BLaER1 treated with 17β-estradiol and CSF1 and Interleukin-3, amounts not matched to agents 10 nM and 100 nM (cell line): ENCODE data around the gene PFDN2.

Experiments
- H3K27ac ChIP-seq, 11 experiments: shearing (Covaris generic); formaldehyde crosslinking; 2 replicates each; pipeline ENCODE4 v1.8.1; 2022
- H3K27me3 ChIP-seq, 11 experiments: shearing (Covaris generic); formaldehyde crosslinking; 2 replicates each; pipeline ENCODE4 v1.8.1; 2022
- H3K36me3 ChIP-seq, 11 experiments: shearing (Covaris generic); formaldehyde crosslinking; 2 replicates each; pipeline ENCODE4 v1.8.1; 2022
- H3K4me1 ChIP-seq, 10 experiments: shearing (Covaris generic); formaldehyde crosslinking; 2 replicates each; pipeline ENCODE4 v1.8.1; 2022
- H3K4me2 ChIP-seq, 11 experiments: shearing (Covaris generic); formaldehyde crosslinking; 2 replicates each; pipeline ENCODE4 v1.8.1; 2022
- H3K4me3 ChIP-seq, 10 experiments: shearing (Covaris generic); formaldehyde crosslinking; 2 replicates each; pipeline ENCODE4 v1.8.1; 2022
- H3K9ac ChIP-seq, 11 experiments: shearing (Covaris generic); formaldehyde crosslinking; 2 replicates each; pipeline ENCODE4 v1.8.1; 2022
- H3K9me3 ChIP-seq, 11 experiments: shearing (Covaris generic); formaldehyde crosslinking; replicated peaks in 1 of 11; 2 replicates each; pipeline ENCODE4 v1.8.1; 2022
- H4K20me1 ChIP-seq, 11 experiments: shearing (Covaris generic); formaldehyde crosslinking; 2 replicates each; pipeline ENCODE4 v1.8.1; 2022
- Cebpa-rat ChIP-seq, 11 experiments: shearing (Covaris generic); IDR thresholded peaks; 2 replicates each; pipeline ENCODE4 v1.8.1; 2022

PFDN2 gene

GRCh38 chr1:161161652-161162051, 43.8 kb upstream of the PFDN2 start:
- peaks cover 36 to 68% (median 49%) of the 10 kb centered on the region in 10 experiments for H3K4me1 ChIP-seq
- H3K9me3 ChIP-seq, result no peaks in the 10 kb centered on the region
- H3K27ac ChIP-seq, result no peak overlapping the region
- H3K9ac ChIP-seq, result 0 out of 22 replicates have a peak overlapping the region, but pooled peaks of 3 of the 11 experiments have one; percentile 9 to 93 (median 28)
- H3K36me3 ChIP-seq, result peaks cover 42 to 72% (median 64%) of the 10 kb centered on the region in 11 experiments
- H3K4me3 ChIP-seq, result no peak overlapping the region
- no peaks in the 10 kb centered on the region for H3K27me3 ChIP-seq
- H3K4me2 ChIP-seq, result peak overlapping the region in 3 of 11 experiments; percentile 9 to 91 (median 10); a peak in 2 of 22 replicates
- TF ChIP-seq Cebpa-rat (IDR thresholded peaks at IDR 0.05), result no peak
- H4K20me1 ChIP-seq, result no peaks in the 10 kb centered on the region

DNA sequence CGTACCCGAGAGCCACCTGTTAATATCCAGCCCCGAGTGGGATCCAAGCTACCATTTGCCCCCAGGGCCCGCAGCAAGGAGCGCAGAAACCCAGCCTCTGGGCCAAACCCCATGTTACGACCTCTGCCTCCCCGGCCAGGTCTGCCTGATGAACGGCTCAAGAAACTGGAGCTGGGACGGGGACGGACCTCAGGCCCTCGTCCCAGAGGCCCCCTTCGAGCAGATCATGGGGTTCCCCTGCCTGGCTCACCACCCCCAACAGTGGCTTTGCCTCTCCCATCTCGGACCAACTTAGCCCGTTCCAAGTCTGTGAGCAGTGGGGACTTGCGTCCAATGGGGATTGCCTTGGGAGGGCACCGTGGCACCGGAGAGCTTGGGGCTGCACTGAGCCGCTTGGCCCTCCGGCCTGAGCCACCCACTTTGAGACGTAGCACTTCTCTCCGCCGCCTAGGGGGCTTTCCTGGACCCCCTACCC, 42.9 kb upstream of the PFDN2 start:
- no peaks in the 10 kb centered on the region for H3K9me3 ChIP-seq
- peak overlapping the region in 5 of 10 experiments; percentile 74 to 91 (median 79); a peak in 10 of 20 replicates for H3K4me3 ChIP-seq
- no peaks in the 10 kb centered on the region for H3K27me3 ChIP-seq
- H3K27ac ChIP-seq, result peak overlapping the region in 5 of 11 experiments; percentile 81 to 93 (median 87); a peak in 4 of 22 replicates
- peaks cover 42 to 75% (median 67%) of the 10 kb centered on the region in 11 experiments for H3K36me3 ChIP-seq
- H3K9ac ChIP-seq, result peak overlapping the region; percentile 21 to 97 (median 91); a peak in 13 of 22 replicates
- no peak for TF ChIP-seq Cebpa-rat (IDR thresholded peaks at IDR 0.05)
- peaks cover 36 to 70% (median 50%) of the 10 kb centered on the region in 10 experiments for H3K4me1 ChIP-seq
- H3K4me2 ChIP-seq, result peak overlapping the region; percentile 80 to 97 (median 92)
- no peaks in the 10 kb centered on the region for H4K20me1 ChIP-seq

- Histone ChIP-seq H3K9ac (peak overlapping the region; percentile 85 to 97 (median 92)), H3K4me1 (peaks cover 36 to 70% (median 50%) of the 10 kb centered on the region in 10 experiments), H3K27ac (peak overlapping the region; percentile 73 to 93 (median 87)), H3K4me2 (peak overlapping the region; percentile 80 to 97 (median 92)), H3K27me3 (no peaks in the 10 kb centered on the region), H3K9me3 (no peaks in the 10 kb centered on the region), H3K36me3 (peaks cover 42 to 75% (median 66%) of the 10 kb centered on the region in 11 experiments), H3K4me3 (peak overlapping the region; percentile 74 to 92 (median 81)), H4K20me1 (no peaks in the 10 kb centered on the region)
- no peak for TF ChIP-seq Cebpa-rat (IDR thresholded peaks at IDR 0.05)
Observed at GRCh38 chr1:161159913-161160243, 42.0 kb upstream of the PFDN2 start.

DNA sequence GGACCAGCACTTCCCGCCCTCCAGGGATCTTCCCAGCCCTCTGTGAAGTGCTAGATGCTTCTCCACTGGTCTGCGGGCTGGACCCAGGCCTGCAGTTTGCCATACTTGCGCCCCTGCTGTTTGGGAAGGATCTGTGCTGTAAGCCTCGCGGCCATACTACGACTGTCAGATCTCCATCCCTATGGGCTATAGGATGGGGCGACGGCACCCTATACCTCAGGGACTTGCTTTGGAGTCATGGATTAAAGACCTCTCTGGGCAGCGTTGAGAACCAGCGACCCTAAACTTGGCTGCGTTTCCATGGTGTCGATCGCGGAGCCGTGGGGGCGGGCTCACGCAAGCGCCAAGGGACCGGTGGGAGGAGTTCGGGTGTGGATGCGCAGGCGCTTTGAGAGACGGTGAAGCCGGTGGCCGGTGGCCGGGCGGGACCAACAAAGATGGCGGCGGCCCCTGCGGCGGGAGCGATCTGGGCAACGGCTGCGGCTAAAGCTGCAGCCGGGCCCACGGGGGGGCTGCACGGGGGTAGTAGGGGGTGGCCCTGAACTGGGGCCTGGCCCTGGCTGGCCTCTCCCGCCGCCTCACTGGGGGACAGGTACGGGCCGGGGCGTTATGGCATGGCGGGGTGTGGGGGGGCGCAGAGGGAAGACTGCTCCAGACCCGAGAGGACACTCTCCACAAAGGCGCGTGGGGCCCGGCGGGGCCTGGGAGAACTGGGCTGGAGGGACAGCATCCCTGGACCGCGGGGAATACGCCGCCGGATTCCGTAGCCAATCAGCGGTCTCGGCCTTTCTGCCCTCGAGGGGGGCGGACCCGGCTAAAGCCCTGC, 41.5 kb upstream of the PFDN2 start, which contains the start of gene USP21:
Gene USP21 (plus strand): TSS at position 414 of the 826 bp plus-strand sequence. CDS start 1,141 bp downstream, outside the sequence.
- H3K36me3 ChIP-seq, result peaks cover 40 to 69% (median 60%) of the 10 kb centered on the region in 11 experiments

DNA sequence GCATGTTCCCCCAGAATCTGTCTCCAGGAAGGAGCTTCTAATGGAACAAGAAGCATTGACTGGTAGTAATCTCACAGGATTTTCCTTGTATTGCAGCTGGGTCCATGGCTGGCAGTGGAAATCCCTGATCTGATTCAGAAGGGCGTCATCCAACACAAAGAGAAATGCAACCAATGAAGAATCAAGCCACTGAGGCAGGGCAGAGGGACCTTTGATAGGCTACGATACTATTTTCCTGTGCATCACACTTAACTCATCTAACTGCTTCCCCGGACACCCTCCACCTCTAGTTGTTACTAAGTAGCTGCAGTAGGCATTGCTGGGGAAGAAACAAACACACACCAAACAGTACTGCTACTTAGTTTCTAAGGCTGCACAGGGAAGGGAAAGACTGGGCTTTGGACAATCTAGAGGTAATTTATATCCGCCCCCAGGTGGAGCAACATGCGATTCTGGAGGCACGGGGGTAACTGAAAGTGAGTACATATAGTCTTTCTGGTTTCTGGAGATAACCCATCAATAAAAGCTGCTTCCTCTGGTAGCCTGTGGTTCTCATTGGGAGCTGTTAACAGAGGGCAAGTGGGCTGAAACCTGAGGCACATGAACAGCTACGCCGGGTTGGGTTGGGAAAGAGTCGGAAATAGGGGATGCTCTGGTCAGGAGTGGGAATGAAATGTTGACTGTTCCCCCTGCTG, 40.6 kb upstream of the PFDN2 start:
- peaks cover 31 to 61% (median 51%) of the 10 kb centered on the region in 11 experiments for H3K36me3 ChIP-seq
- peak overlapping the region; percentile 85 to 97 (median 92); a peak in 19 of 22 replicates for H3K9ac ChIP-seq
- H3K4me2 ChIP-seq, result peak overlapping the region; percentile 62 to 94 (median 88)
- H3K4me1 ChIP-seq, result peaks cover 42 to 63% (median 52%) of the 10 kb centered on the region in 10 experiments
- TF ChIP-seq Cebpa-rat (IDR thresholded peaks at IDR 0.05), result no peak
- H3K27me3 ChIP-seq, result no peaks in the 10 kb centered on the region
- no peaks in the 10 kb centered on the region for H4K20me1 ChIP-seq
- peak overlapping the region in 8 of 11 experiments; percentile 73 to 93 (median 86); a peak in 7 of 22 replicates for H3K27ac ChIP-seq
- H3K4me3 ChIP-seq, result peak overlapping the region; percentile 74 to 92 (median 81); a peak in 14 of 20 replicates
- H3K9me3 ChIP-seq, result no peaks in the 10 kb centered on the region

More for the DNA sequence above, 41.5 kb upstream of the PFDN2 start, which contains the start of gene USP21:
- TF ChIP-seq Cebpa-rat (IDR thresholded peaks at IDR 0.05), result no peak
- Histone ChIP-seq H3K4me2 (peak within 1 kb of the TSS; percentile 80 to 97 (median 92)), H3K27ac (peak within 1 kb of the TSS; percentile 73 to 93 (median 87)), H3K9ac (peak within 1 kb of the TSS; percentile 85 to 97 (median 92)), H3K4me1 (peaks cover 41 to 71% (median 53%) of the 10 kb centered on the region in 10 experiments), H4K20me1 (no peaks in the 10 kb centered on the region), H3K27me3 (no peaks in the 10 kb centered on the region), H3K4me3 (peak within 1 kb of the TSS; percentile 74 to 92 (median 81)), H3K9me3 (no peaks in the 10 kb centered on the region)

DNA sequence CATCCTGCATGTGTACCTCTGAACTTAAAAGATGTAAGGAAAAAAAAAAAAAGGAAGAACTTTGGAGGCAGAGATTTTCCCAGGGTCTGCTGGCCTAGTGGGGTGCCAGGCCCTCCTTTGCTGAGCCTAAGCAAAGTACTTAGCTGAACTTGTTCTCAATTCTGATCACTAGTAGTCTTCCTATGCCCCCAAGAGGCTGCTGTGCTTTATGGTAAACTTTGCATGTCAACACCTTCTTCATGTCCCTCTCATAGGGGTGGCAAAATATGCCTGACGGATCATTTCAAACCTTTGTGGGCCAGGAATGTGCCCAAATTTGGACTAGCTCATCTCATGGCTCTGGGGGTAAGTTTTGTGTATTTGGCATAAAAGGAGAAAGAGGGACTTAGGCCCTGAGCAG, 40.0 kb upstream of the PFDN2 start:
- H3K27me3 ChIP-seq, result no peaks in the 10 kb centered on the region
- H3K4me2 ChIP-seq, result no peak overlapping the region
- no peaks in the 10 kb centered on the region for H4K20me1 ChIP-seq
- no peak overlapping the region; a peak in 1 of 22 replicates for H3K9ac ChIP-seq
- peaks cover 45 to 63% (median 55%) of the 10 kb centered on the region in 10 experiments for H3K4me1 ChIP-seq
- H3K4me3 ChIP-seq, result no peak overlapping the region
- no peak for TF ChIP-seq Cebpa-rat (IDR thresholded peaks at IDR 0.05)
- H3K36me3 ChIP-seq, result peaks cover 27 to 55% (median 45%) of the 10 kb centered on the region in 11 experiments
- H3K9me3 ChIP-seq, result no peaks in the 10 kb centered on the region
- H3K27ac ChIP-seq, result no peak overlapping the region

GRCh38 chr1:161153682-161154337, 36.0 kb upstream of the PFDN2 start, which contains the start of gene UFC1:
Gene UFC1, plus strand, starts transcription at chr1:161153978. Its CDS starts 20 bp downstream, at chr1:161153998.
- H3K4me1 ChIP-seq, result peaks cover 21 to 36% (median 29%) of the 10 kb centered on the region in 10 experiments
- no peaks in the 10 kb centered on the region for H3K9me3 ChIP-seq
- peak within 1 kb of the TSS; percentile 85 to 92 (median 86) for H3K4me2 ChIP-seq
- peak within 1 kb of the TSS; percentile 93 to 99 (median 96) for H3K27ac ChIP-seq
- peak within 1 kb of the TSS; percentile 91 to 98 (median 95) for H3K9ac ChIP-seq
- peaks cover 21 to 33% (median 25%) of the 10 kb centered on the region in 11 experiments for H3K36me3 ChIP-seq
- no peaks in the 10 kb centered on the region for H4K20me1 ChIP-seq
- TF ChIP-seq Cebpa-rat (IDR thresholded peaks at IDR 0.05), result no peak
- peak within 1 kb of the TSS; percentile 69 to 89 (median 83) for H3K4me3 ChIP-seq
- H3K27me3 ChIP-seq, result no peaks in the 10 kb centered on the region

- Histone ChIP-seq H3K4me1 (peaks cover 18 to 30% (median 24%) of the 10 kb centered on the region in 10 experiments), H4K20me1 (no peaks in the 10 kb centered on the region), H3K9ac (peak overlapping the region; percentile 91 to 98 (median 95); a peak in 21 of 22 replicates), H3K27me3 (no peaks in the 10 kb centered on the region), H3K27ac (peak overlapping the region; percentile 93 to 99 (median 96); a peak in 21 of 22 replicates), H3K9me3 (no peaks in the 10 kb centered on the region), H3K4me2 (peak overlapping the region; percentile 68 to 91 (median 85)), H3K4me3 (peak overlapping the region; percentile 69 to 89 (median 83)), H3K36me3 (peaks cover 15 to 27% (median 19%) of the 10 kb centered on the region in 11 experiments)
- TF ChIP-seq Cebpa-rat (IDR thresholded peaks at IDR 0.05), result no peak
Observed at GRCh38 chr1:161153176-161153575, 35.3 kb upstream of the PFDN2 start.
